H1 (cell line): ENCODE measurements around the gene ARL5A. TPM values are rescaled to one million over a fixed set of nuclear protein-coding genes. Genes with fewer than 3 reads are reported as not detected.

Experiments
- CTCF ChIA-PET: fragments of 300-600 bp; sonication (Branson Sonifier 250); formaldehyde crosslinking; loops from one replicate; lab custom pipeline; 2021; ENCODE audit not compliant: partially characterized antibody; lab: Charles Lee
- POLR2A ChIA-PET: fragments of 300-600 bp; sonication (Branson Sonifier 250); formaldehyde crosslinking; loops from one replicate; lab custom pipeline; 2021; ENCODE audit warnings: inconsistent platforms; ENCODE audit not compliant: partially characterized antibody; lab: Charles Lee
- DNase-seq, 2 experiments: peaks; one replicate each; pipeline versions ENCODE4 v3.0.0 to v3.0.0-alpha.2; 2010 to 2022; ENCODE audit warnings: low spot score in 2 of 2, low read depth in 1 of 2, mixed read lengths in 1 of 2
- FAIRE-seq: peaks from 2 replicates; lab custom pipeline; 2011; peaks lifted over from hg19 to GRCh38; lab: Jason Lieb, UNC
- H2AFZ ChIP-seq: 2 replicates; pipeline ENCODE4 v1.8.1; 2012; ENCODE audit warnings: low read length, inconsistent platforms
- H2AK5ac ChIP-seq: 2 replicates; pipeline ENCODE4 v1.6.1; 2013; ENCODE audit warnings: low read depth, low read length
- H2BK120ac ChIP-seq: replicated peaks from 2 replicates; pipeline ENCODE3; 2013; ENCODE audit warnings: low read depth, low read length, inconsistent platforms
- H2BK12ac ChIP-seq: 2 replicates; pipeline ENCODE4 v1.6.1; 2013; ENCODE audit warnings: low read depth, low read length
- H2BK15ac ChIP-seq: 2 replicates; pipeline ENCODE4 v1.6.1; 2013; ENCODE audit warnings: low read length
- H2BK20ac ChIP-seq: 2 replicates; pipeline ENCODE4 v1.6.1; 2013; ENCODE audit warnings: low read length
- H2BK5ac ChIP-seq: 2 replicates; pipeline ENCODE4 v1.6.1; 2013; ENCODE audit warnings: low read depth, low read length
- H3K14ac ChIP-seq: 2 replicates; pipeline ENCODE4 v1.6.1; 2013; ENCODE audit warnings: inconsistent platforms; ENCODE audit not compliant: insufficient read length
- H3K18ac ChIP-seq: 2 replicates; pipeline ENCODE4 v1.6.1; 2013; ENCODE audit warnings: low read length; ENCODE audit errors: extremely low read depth
- H3K23ac ChIP-seq: 2 replicates; pipeline ENCODE4 v1.6.1; 2013; ENCODE audit warnings: inconsistent platforms; ENCODE audit not compliant: insufficient read length
- H3K23me2 ChIP-seq: 2 replicates; pipeline ENCODE4 v1.6.1; 2013; ENCODE audit warnings: low read depth, low read length
- H3K27ac ChIP-seq: 2 replicates; pipeline ENCODE4 v1.6.1; 2011; ENCODE audit warnings: low read depth, low read length, inconsistent platforms
- H3K27me3 ChIP-seq, 4 experiments: replicated peaks in 1 of 4; 1 replicate in 1 of 4; 2 replicates in 3 of 4; pipeline versions ENCODE4 v1.6.1 to v1.8.1; 2011 to 2013; ENCODE audit warnings: low read length in 3 of 4, mild to moderate bottlenecking in 3 of 4, inconsistent platforms in 2 of 4, mixed read lengths in 2 of 4, moderate library complexity in 1 of 4; ENCODE audit not compliant: control insufficient read depth in 3 of 4, insufficient read depth in 3 of 4; ENCODE audit errors: extremely low read depth in 1 of 4
- H3K36me3 ChIP-seq, 4 experiments: 2 replicates each; pipeline versions ENCODE4 v1.6.1 to v1.8.1; 2011 to 2013; ENCODE audit warnings: mild to moderate bottlenecking in 4 of 4, low read length in 3 of 4, moderate library complexity in 2 of 4, control low read depth in 1 of 4, inconsistent platforms in 1 of 4; ENCODE audit not compliant: insufficient read depth in 4 of 4, control insufficient read depth in 2 of 4
- H3K4ac ChIP-seq: replicated peaks from 2 replicates; pipeline ENCODE3; 2013; ENCODE audit warnings: low read length, low read depth, mixed read lengths, inconsistent platforms; ENCODE audit not compliant: insufficient read length
- H3K4me1 ChIP-seq, 4 experiments: replicated peaks in 1 of 4; 1 replicate in 1 of 4; 2 replicates in 3 of 4; pipeline versions ENCODE4 v1.6.1 to v1.8.1; 2011 to 2013; ENCODE audit warnings: low read length in 3 of 4, inconsistent platforms in 2 of 4, mixed read lengths in 1 of 4; ENCODE audit not compliant: insufficient read depth in 4 of 4, control insufficient read depth in 3 of 4
- H3K4me2 ChIP-seq, 2 experiments: 2 replicates each; pipeline versions ENCODE4 v1.6.1 to v1.8.1; 2011 to 2013; ENCODE audit warnings: low read depth in 2 of 2, low read length in 2 of 2, control low read depth in 1 of 2, inconsistent platforms in 1 of 2, mild to moderate bottlenecking in 1 of 2; ENCODE audit not compliant: insufficient read depth in 1 of 2
- H3K4me3 ChIP-seq, 4 experiments: fragments of 200-600, 300-600 bp in 1 of 4; sonication (generic), shearing (Covaris generic), sonication (Bioruptor Twin) in 1 of 4; 2 replicates each; pipeline versions ENCODE4 v1.5.1 to v1.8.1; 2011 to 2016; ENCODE audit warnings: low read length in 4 of 4, low read depth in 3 of 4, control low read depth in 2 of 4, inconsistent platforms in 2 of 4, mild to moderate bottlenecking in 2 of 4, mixed read lengths in 1 of 4, moderate library complexity in 1 of 4; ENCODE audit not compliant: insufficient read depth in 2 of 4; ENCODE audit errors: extremely low read depth in 1 of 4
- H3K56ac ChIP-seq: replicated peaks from 2 replicates; pipeline ENCODE3; 2013; ENCODE audit warnings: low read depth, mild to moderate bottlenecking, mixed read lengths, low read length, inconsistent platforms; ENCODE audit not compliant: insufficient read length
- H3K79me1 ChIP-seq: 2 replicates; pipeline ENCODE4 v1.6.1; 2013; ENCODE audit warnings: low read depth, low read length, control low read depth
- H3K79me2 ChIP-seq, 2 experiments: 2 replicates each; pipeline versions ENCODE4 v1.6.1 to v1.8.1; 2012 to 2013; ENCODE audit warnings: low read length in 2 of 2, mild to moderate bottlenecking in 2 of 2, inconsistent platforms in 1 of 2; ENCODE audit not compliant: insufficient read depth in 2 of 2, control insufficient read depth in 1 of 2
- H3K9ac ChIP-seq, 4 experiments: replicated peaks in 1 of 4; 1 replicate in 1 of 4; 2 replicates in 3 of 4; pipeline versions ENCODE4 v1.6.1 to v1.8.1; 2011 to 2013; ENCODE audit warnings: low read depth in 3 of 4, low read length in 3 of 4, control low read depth in 2 of 4, mild to moderate bottlenecking in 2 of 4, moderate library complexity in 2 of 4, inconsistent platforms in 1 of 4; ENCODE audit errors: extremely low read depth in 1 of 4
- H3K9me3 ChIP-seq, 2 experiments: 2 replicates each; pipeline versions ENCODE4 v1.6.1 to v1.8.1; 2012 to 2013; ENCODE audit warnings: mild to moderate bottlenecking in 2 of 2, moderate library complexity in 2 of 2, control low read depth in 1 of 2, inconsistent platforms in 1 of 2, low read depth in 1 of 2, low read length in 1 of 2, mixed read lengths in 1 of 2; ENCODE audit not compliant: insufficient read depth in 2 of 2
- H4K20me1 ChIP-seq, 2 experiments: replicated peaks in 1 of 2; 2 replicates each; pipeline versions ENCODE3 to v1.8.1; 2011 to 2013; ENCODE audit warnings: inconsistent platforms in 2 of 2, low read length in 2 of 2, mild to moderate bottlenecking in 1 of 2; ENCODE audit not compliant: insufficient read depth in 2 of 2, control insufficient read depth in 1 of 2
- H4K5ac ChIP-seq: 2 replicates; pipeline ENCODE4 v1.6.1; 2013; ENCODE audit warnings: low read length, low read depth, mixed read lengths, inconsistent platforms; ENCODE audit not compliant: insufficient read length
- H4K8ac ChIP-seq: 2 replicates; pipeline ENCODE4 v1.8.0; 2013; ENCODE audit warnings: mild to moderate bottlenecking, moderate library complexity, low read length, inconsistent platforms; ENCODE audit not compliant: insufficient read depth; ENCODE audit errors: extremely low read depth
- H4K91ac ChIP-seq: replicated peaks from 2 replicates; pipeline ENCODE3; 2013; ENCODE audit warnings: low read length, mixed read lengths, inconsistent platforms; ENCODE audit not compliant: insufficient read length
- BRCA1 ChIP-seq: IDR thresholded peaks from 2 replicates; pipeline ENCODE4 v1.6.1; 2012; ENCODE audit warnings: low read depth, low read length, improper control_type of control experiment
- RFX5 ChIP-seq: IDR thresholded peaks from 2 replicates; pipeline ENCODE4 v1.6.1; 2011; ENCODE audit warnings: low read depth, low read length, improper control_type of control experiment, borderline replicate concordance
- SP1 ChIP-seq: IDR thresholded peaks from 2 replicates; pipeline ENCODE4 v1.6.1; 2011; ENCODE audit warnings: low read depth, low read length
- YY1 ChIP-seq: IDR thresholded peaks from 2 replicates; pipeline ENCODE4 v1.6.1; 2011; ENCODE audit warnings: low read depth, mild to moderate bottlenecking, low read length
- WGBS, 2 experiments: shearing (Covaris generic) in 1 of 2; methylation state at CpG; one replicate each; pipeline versions ENCODE4 v1.1.6 to v1.1.7; 2013 to 2015; ENCODE audit warnings: low lambda C conversion rate in 2 of 2, mixed read lengths in 2 of 2, inconsistent platforms in 1 of 2, low coverage in 1 of 2, missing lambda C conversion rate in 1 of 2; ENCODE audit not compliant: insufficient replicate concordance in 2 of 2, insufficient coverage in 1 of 2, insufficient read length in 1 of 2; ENCODE audit errors: extremely low coverage in 1 of 2, missing lambda C conversion rate in 1 of 2; 5-methylcytosine and 5-hydroxymethylcytosine counted together
- polyA plus RNA-seq, 7 experiments: library from polyadenylated mRNA; depleted of rRNA in 3 of 7; stranded (reverse) in 5 of 7; unstranded in 2 of 7; fragments of >200 nt in 5 of 7; fragments of 200-250 nt in 2 of 7; gene quantifications; 1 replicate in 5 of 7; 2 replicates in 1 of 7; 4 replicates in 1 of 7; pipeline versions ENCODE4 v1.2.1 to v1.2.3, GENCODE V29; 2011 to 2013; ENCODE audit warnings: missing spikeins in 2 of 7, mixed read lengths in 2 of 7
- total RNA-seq: library from RNA; stranded (reverse); fragmentation: NEBNext Ultra II Directional; extraction: Animal tissue kit (Norgen Biotek cat#: 25700); gene quantifications from 2 replicates; pipeline ENCODE4 v1.2.1, GENCODE V29; 2021

ARL5A gene
- total and polyA plus RNA-seq, 2 of the 8 experiments (the other 6 are each of a cell fraction or from before 2014, with no cell fraction given) = 12.6 to 86.3 TPM

GRCh38 chr2:151833984-151834383 lies 5.8 kb upstream of the ARL5A start:
- H4K91ac ChIP-seq = no peak overlapping the region
- no peak overlapping the region for H2AFZ ChIP-seq
- WGBS, 2 experiments = 91% methylated on average over 3 of the region's 3 CpGs; no CpG with 5 or more reads in 1 of the 2 experiments
- no peaks in the 10 kb centered on the region for H3K79me1 ChIP-seq
- no peaks in the 10 kb centered on the region for H3K79me2 ChIP-seq
- TF ChIP-seq RFX5 = no peak
- TF ChIP-seq BRCA1 = no peak
- no peak for TF ChIP-seq YY1
- TF ChIP-seq SP1 = no peak
- no peak overlapping the region for H2BK20ac ChIP-seq
- no peak for DNase-seq
- H3K56ac ChIP-seq = no peak overlapping the region
- no peak overlapping the region for H3K18ac ChIP-seq
- no peak overlapping the region for H2BK5ac ChIP-seq
- H3K4me1 ChIP-seq = no peaks in the 10 kb centered on the region
- H3K36me3 ChIP-seq = no peaks in the 10 kb centered on the region
- no peak overlapping the region for H3K27ac ChIP-seq
- ChIA-PET CTCF (no interaction called here), POLR2A (no interaction called here)
- H4K8ac ChIP-seq = no peak overlapping the region
- H3K4me2 ChIP-seq = no peak overlapping the region
- H3K9me3 ChIP-seq = no peaks in the 10 kb centered on the region
- FAIRE-seq = no peak
- no peak overlapping the region for H3K4ac ChIP-seq
- H2AK5ac ChIP-seq = no peak overlapping the region
- H2BK120ac ChIP-seq = no peak overlapping the region
- no peak overlapping the region for H2BK12ac ChIP-seq
- no peak overlapping the region for H3K23ac ChIP-seq
- no peaks in the 10 kb centered on the region for H3K27me3 ChIP-seq
- no peak overlapping the region for H4K5ac ChIP-seq
- no peak overlapping the region for H2BK15ac ChIP-seq
- no peaks in the 10 kb centered on the region for H4K20me1 ChIP-seq
- H3K9ac ChIP-seq = no peak overlapping the region
- no peaks in the 10 kb centered on the region for H3K23me2 ChIP-seq
- no peak overlapping the region for H3K4me3 ChIP-seq
- no peak overlapping the region for H3K14ac ChIP-seq
